ENCODE measurements around the gene BCR. TPM values are rescaled to one million over a fixed set of nuclear protein-coding genes. Genes with fewer than 3 reads are reported as not detected.

Gene BCR
- total RNA-seq, 1 experiment from 2014 or later, result 6.6 TPM

DNA sequence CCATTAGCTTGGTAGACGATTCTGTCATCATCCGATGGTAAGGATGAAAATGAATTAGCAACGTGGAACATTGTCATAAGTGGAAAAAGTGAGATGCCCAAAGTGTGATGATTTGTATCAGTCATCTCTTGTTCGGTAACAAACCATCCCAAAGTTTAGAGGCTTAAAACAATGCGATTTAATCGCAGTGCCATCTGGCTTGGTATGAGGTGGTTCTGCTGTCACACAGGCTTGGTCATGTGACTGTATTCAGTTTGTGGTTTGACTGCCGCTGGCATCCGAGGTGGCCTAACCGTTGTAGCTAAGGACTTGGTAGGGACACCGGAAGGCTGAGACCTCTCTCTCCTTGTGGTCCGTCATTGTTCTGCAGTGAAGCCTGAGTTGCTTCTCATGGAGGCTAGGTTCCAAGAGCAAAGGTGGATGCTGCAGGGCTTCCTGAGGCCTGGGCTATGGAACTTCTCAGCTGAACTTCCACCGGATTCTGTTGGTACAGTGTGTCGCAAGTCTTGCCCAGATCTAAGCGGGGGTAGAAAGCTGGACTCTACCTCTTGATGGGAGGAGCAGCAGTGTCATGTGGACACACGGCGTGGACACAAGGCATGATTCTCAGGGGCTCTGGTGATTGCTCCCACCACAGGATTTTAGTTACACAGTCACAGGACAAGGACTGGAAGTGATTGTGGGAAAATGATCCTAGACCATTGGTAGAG, 36.3 kb downstream of the BCR start:
- peak; percentile 44 for DNase-seq (ENCODE audit: low read depth)

DNA sequence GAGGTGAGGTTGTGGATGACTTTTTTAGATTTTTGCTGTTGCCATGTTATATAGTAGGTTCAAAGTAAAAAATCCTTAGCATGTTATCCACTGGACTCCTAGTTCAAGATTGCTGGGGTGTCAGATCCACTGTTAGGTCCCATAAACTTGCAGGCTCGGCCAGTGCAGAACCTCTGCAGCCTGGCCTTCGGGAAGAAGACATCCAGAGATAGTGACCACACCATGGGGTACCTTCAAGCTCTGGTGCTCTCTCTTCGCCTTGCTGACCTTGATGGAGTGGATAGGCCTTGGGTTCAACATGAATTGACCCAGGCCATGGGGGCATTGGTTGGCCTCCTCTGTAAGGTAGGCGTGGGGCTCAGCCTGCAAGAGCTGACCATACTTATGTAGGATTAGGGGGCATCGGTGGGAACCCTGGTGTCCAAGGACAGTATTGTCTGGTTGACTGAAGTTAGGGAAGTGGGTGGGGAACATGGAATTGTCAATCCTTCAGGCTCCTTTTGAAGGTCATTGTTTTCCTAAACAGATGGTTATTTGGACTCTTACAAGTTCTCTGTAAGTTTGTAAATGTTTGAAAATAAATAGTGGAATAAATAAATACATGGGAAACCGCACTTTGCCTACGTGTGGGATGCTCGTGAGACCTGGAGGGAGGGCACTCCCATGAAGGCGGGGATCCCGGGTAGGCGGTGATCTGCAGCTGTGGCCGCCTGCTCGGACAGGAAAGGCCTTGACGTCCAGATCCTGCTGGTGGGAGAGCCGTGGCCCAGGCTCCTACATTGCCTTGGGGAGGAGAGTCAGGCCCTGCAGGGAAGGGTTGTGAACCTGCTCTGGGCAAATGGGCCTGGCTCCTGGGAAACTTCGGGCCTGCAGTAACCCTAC, 37.1 kb downstream of the BCR start:
- DNase-seq (ENCODE audit: low read depth), result no peak

DNA sequence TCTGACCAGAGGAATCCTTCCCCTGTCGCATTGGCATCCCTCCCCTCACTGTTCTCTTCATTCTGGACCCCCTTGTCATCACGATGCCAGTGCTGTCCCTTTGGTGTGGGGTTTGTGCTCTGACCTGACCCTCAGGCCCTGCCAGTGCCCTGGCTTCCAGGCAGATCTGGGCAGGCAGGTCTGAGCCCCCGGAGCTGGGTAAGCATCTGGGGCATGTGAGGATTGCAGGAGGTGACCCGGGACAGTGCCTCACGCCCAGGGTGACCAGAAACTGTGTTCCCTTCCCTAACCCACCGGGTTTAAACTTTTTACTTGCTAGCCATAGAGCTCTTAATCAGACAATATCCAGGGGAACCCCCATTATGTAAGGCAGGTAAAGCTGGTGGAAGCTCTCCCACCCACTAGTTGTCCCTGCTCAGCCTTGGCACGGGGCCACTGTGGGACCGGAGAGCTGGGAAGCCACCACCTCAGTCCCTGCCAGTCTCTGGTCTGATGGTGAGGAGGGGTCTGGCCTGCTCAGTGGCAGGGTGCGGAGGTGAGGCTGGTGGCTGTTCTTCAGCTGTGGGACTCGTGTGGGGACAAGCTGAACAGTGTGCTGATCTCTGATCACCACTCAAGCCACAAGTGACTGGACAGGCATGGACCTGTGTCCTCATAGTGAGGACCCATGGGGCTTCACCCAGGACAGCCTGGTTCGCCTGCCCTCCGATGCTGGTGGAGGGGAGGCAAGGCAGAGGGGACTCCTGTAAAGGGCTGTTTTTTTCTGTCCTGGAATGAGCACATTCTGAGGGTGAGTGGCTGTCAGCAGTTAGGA, 38.0 kb downstream of the BCR start:
- DNase-seq (ENCODE audit: low read depth), result no peak

DNA sequence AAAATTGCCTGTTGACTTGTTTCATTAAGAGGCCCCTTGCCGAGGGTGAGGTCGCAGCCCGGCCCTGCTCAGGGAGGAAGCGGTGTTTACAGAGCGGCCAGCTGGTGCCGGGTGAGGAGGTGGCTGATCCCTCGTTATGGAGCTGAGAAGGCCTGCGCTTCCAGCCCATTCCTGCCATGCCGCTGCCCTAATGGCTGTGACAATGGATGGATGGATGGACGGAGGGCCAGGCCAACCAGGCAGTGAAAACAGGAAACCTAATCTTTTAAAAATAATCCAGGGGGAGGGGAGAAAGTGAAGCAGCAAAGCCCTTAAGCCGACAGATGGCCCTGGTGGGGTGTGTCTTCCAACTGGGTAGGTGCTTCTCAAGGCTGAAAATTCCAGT, 38.5 kb downstream of the BCR start:
- DNase-seq (ENCODE audit: low read depth), result peak; percentile 25

DNA sequence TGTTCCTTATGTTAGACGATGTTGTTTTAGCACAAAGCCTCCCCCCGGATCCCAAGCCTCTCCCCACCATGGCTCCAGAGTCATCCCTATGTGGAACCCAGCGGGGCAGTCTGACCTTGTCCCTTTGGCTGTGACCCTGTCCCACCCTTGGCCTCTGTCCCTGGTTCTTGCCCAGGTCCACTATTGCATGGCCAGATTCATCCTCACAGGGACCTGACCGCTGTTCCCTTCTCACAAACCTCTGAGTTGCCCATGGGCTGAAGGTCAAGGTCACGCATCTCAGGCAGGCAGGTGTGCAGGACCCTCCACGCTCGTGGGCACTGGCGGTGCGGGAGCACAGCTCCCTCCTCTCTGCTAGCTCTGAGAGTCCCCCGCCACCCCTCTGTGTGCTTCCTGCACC, 39.0 kb downstream of the BCR start:
- DNase-seq (ENCODE audit: low read depth), result no peak

DNA sequence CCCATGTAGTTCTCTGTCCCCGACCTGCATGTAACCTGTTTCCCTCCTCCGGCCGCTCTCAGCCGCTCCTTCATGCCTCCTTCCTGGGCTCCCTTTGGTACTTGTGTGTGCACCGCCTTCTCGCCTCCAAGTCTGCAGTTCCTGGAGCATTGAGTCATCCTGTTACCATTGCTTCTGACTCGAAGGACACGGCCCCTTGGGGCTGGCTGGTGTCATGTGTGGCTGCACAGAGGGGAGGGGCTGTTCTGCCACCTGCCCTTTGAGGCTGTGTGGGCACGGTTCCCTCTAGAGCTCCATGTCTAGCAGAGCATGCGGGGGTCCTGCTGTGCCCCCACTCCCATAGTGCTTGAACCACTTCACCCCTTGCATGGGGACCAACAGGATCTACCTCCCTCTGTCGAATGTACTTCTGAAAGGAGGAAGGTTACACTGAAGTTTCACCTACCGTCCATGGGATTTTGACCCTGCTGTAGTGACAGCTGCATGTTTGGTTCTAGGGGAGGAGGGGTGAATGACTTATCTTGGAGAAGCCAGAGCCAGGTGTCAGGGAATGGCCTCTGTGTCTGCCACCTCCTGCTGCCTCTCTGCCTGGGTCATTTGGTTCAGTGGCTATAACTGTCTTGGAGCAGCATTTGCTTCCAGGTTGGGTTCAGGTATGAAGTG, 39.6 kb downstream of the BCR start:
- peak; percentile 37 for DNase-seq (ENCODE audit: low read depth)

DNA sequence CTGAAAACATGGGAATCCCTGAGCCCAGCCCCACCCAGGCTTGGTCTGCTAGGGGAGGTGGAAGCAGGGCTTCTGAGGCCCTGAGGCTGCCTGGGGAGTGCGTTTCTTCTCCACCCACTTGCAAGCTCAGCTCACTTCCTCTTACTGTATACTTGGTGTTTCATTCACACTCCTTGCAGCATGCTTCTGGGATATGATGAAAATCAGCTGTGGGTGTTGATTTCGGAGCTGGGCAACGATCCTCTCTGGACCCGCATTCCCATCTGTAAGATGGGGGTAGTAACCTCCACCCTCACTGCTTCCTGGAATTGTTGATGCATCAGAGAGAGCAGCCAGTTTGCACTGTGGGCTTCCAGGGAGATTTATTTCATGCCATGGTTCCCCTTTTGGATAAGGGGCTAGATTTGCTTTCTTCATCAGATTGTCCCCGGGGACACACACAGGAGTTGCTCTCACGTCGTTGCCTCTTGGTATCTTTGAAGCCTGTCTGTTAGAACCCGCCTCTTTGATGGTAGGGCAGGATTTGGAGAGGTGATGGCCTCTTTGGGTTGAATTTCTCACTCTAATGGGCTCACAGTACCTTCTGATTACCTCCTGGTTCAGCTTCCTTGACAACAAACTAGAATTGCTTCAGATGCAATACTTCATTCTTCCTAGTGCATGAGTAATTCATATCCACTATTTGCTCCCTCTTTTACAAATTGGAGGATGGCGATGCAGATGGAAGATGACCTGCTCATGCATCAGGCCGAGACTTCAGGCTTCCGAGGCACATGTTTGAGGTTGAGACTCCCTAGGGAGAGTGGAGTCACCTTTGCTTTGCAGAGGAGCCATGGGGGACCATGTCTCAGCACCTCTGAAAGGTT, 40.4 kb downstream of the BCR start:
- no peak for DNase-seq (ENCODE audit: low read depth)

DNA sequence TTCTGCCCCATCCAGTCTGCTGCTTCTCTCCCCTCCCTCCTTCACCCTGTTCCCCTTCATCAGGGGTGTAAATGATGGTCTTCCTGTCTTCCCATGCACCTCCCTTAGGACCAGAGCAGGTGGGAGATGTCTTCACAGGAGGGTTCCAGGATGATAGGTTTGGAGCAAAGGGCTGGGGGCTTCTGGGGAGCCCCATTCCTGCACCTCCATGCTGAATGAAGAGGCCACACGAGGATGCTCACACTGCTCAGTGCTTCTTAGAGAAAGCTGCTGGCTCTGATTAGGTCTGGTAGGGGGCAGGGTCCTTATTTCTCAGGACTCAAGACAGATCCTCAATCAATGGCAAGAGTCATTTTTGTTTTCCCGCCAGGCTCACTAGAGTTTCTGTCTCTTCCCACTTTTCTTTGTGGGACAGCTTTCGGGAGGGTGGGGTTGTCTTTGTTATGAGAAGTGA, 41.1 kb downstream of the BCR start:
- no peak for DNase-seq (ENCODE audit: low read depth)

DNA sequence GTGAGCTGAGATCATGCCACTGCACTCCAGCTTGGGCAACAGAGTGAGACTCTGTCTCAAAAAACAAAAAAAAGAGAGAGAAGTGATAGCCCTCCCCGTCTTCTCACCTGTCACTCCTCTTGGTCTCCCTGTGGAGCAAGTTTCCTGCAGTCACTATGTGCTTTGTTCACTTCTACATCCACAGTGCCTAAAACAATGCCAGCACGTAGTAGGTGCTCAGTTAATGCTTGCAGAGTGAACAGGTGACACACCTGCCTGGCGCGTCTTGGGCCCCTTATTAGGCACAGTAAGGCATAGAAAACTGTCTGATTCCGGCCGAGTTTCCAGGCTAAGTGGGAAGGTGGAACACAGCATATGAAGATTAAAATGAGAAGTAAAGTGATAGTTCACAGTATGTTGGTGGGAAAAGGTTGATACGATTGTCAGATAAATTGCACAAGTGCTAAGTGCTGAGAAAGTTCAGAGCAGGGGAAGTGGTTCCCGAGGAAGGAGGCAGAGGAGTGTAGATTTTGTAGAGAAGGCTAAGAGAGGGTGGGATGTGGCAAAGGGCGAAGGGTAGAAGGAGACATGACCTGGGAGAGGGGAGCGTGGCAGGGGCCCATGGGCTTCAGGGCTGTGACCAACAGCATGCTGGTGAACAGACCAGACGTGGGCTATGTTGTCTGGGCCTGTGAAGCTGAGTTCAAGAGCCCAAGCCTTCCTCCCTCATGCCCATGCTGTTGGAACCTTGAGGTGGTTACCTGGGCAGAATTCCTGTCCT, 41.9 kb downstream of the BCR start:
- DNase-seq (ENCODE audit: low read depth), result no peak

DNA sequence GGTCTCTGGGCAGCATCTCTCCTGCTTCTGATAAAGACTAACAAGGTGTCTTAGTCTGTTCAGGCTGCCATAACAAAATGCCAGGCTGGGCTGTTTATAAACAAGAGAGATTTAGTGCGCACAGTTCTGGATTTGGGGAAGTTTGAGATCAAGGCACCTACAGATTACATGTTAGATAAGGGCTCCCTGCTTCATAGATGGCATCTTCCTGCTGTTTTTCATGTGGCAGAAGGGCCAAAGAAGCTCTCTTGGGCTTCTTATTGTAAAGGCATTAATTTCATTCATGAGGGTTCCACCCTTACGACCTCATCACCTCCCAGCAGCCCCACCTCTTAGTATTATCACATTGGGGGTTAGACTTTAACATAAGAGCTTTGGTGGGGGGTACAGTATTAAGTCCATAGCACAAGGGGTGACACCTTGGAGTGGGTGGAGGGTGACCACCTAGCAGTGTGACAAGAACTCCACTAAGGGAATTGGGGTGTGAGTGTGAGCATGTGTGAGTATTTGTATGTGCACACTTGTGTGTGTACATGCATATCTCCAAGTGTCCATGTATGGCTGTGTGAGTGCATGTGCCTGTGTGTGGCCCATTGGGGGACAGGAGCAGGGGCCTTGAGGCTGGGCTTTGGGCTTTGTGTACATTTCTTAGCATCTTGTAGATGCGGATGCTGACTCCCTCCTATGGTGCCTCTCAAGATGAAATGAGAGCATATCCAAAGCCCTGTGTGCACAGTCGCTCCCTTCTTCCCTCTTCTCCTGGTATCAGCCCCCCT, 42.7 kb downstream of the BCR start:
- no peak for DNase-seq (ENCODE audit: low read depth)

DNA sequence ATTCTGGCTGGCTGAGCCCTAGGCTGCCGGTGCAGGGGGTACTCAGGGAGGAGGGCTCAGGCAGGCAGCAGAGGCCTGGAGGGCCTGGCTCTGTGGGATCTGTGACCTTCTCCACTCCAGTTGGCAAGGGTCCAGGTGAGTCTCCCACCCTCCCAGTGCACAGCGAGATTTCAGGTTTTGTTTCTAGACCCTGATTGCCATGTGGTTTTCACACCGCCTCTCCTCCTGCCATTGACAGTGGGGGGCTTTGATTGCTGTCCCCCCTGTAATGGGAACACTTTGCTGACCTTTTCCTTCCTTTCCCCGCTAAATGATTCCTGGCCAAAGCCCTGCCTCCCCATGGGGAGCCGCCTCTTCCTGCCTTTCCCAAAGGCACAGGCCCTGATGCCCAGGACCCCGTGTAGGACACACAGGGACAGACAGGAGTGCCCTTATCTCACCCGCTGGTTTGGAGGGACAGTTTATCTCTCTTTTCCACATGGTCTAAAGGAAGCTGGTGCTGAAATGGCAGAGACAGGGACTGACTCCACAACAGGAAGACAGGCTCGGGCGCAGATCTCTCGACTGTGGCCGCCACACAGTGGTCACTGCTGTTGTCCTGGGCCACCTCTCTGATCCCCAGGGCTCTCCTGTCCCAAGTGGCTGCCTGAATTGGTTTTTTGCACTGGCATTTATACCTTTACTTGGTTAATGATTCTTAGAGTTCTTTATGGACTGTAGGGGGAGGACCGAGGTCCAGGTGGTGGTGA, 43.4 kb downstream of the BCR start:
- no peak for DNase-seq (ENCODE audit: low read depth)

DNA sequence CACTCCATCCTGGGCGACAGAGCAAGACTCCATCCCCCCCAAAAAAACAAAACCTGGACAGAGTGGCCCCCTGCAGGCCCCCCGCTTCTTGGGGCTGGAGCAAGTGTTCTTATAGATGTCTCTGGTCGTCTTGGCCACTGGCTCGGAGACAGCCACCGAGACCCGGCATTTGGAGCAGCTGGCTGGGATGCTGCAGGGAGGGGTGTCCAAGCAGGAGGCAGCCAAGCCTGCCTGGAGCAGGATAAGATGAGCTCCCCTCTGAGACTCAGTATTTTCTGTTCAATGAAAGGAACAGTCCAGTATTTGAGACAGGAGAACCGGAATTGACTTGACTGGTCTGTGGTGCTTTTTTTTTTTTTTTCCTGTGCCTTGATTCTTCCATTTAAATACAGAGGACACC, 44.5 kb downstream of the BCR start:
- no peak for DNase-seq (ENCODE audit: low read depth)

DNA sequence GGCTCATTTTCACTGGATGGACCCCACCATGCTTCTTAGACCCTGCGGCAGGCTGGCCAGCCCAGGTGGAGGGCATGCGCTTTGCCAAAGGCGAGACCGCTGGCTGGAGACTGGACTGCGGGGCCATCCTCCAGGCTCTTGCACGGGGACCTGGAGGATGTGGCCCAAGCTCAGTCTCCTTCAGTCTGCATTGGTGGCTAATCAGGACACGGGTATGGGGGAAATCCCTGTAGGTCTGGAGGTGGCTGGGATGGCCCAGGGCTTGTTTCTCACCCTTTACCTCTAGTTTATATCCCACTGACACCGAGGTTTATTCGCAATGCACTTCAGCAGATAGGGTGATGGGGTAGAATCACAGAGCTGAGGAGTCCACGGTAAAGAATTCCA, 45.0 kb downstream of the BCR start:
- no peak for DNase-seq (ENCODE audit: low read depth)

DNA sequence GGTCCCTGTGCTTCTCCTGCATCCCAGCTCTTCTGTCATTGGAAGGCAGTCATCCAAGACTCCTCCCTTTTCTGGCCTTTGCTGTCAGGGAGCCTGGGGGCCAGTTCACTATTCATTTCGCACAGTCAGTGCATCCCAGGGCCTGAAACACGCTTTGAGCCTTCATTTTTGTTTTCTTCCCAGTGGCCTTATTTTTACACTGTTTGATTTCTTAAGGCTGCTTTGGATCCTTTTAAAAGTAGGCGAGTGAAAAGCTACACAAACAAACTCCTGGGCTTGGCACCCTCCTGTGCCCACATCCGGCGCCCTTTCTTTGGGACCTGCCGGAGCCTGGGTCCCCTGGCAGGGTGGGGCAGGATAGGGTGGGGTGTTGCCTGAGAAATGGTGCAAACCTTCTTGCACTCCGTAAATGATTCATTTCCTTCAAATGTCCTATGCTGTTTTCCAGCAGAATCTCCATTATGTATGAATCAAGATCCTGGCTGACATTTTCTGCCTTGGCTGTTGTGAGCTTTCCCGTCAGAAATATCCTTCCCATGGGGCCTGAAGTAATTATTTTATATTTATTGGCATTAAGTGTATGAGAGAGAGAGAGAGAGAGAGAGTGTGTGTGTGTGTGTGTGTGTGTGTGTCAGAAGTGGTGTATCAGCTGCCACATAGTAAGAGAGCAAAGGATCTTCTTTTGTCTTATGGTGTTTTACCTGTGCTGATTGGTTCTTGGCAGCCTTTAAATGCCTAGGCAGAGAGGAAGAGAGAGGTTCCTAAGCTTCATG, 45.6 kb downstream of the BCR start:
- DNase-seq (ENCODE audit: low read depth), result no peak

DNA sequence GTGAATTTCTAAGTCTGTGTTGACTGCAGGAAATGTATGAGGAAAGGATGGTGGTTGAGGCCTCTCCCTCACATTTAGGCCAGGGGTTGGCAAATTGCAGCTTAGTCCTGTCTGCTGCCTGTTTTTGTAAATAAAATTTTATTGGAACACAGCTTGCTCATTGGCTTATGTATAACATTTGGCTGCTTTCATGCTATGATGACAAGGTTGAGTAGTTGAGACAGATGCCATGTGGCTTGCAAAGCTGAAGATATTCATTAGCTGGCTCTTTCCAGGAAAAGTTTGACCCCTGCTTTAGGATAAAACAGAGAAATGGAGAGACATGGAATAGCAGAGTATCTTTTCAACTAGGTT, 46.2 kb downstream of the BCR start:
- DNase-seq (ENCODE audit: low read depth), result no peak

DNA sequence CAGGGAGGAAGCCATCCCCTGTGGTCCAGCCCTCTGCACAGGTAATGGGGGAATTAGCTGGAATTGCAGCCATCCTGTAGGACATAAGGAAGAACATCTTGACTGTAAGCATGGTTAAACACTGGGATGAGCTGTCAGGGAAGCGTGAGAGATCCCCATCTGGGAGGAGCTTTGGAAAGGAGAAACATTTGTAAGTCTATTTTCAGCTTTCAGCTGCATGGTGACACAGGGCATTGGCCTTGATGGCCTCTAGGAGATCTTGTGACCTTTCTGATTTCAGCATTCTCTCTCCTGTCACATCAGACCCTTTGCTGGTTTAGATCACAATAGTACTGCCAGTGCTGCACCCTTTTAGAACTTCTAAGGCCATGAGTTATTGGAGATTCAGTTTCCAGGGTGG, 47.1 kb downstream of the BCR start:
- DNase-seq (ENCODE audit: low read depth), result no peak

DNA sequence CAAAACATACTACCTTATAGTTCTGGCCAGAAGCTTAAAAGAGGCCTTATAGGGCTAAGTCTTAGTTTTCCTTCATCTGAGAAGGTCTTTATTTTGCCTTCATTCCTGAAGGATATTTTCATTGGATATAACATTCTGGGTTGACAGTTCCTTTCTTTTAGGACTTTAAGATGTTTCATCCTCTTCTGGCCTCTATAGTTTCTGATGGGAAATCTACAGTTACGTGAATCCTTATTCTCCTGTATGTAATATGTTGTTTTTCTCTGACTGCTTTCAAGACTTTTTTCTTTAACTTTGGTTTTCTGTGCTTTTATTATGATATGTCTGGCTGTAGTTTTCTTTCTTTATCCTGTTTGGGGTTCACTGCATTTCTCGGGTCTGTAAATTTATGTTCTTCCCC, 48.2 kb downstream of the BCR start:
- DNase-seq (ENCODE audit: low read depth), result no peak

DNA sequence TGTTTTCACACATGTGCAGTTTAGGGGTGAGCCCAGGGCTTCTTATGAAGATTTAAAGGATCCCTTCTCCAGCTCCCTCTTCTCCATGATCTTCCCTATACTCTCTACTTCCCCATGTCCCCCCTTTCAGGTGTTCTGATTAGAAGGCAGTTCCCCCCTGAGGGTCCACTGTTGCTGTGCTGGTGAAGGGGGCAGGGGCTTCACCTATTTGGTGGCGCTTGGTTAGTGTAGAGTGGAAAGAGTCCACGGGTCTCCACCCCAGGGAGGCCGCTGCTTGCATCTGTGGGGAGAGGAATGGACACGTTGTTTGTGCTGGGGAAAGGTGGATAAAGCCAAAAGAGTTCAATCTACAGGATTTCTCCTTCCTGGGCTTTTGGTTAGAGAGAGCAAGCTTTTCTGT, 49.3 kb downstream of the BCR start:
- no peak for DNase-seq (ENCODE audit: low read depth)
